Stimulated activated CD4-positive, alpha-beta T cell treated with anti-CD3 and anti-CD28 coated beads, TNF-alpha, amount 100 ng/mL, for 24 hours (primary cell): ENCODE data around the gene HOXB3.

ENCODE experiments used
- DNase-seq, 3 experiments: peaks; one replicate each; pipeline ENCODE4 v3.0.0-alpha.2; 2020; ENCODE audit warnings: low read depth in 3 of 3

Gene HOXB3

DNA sequence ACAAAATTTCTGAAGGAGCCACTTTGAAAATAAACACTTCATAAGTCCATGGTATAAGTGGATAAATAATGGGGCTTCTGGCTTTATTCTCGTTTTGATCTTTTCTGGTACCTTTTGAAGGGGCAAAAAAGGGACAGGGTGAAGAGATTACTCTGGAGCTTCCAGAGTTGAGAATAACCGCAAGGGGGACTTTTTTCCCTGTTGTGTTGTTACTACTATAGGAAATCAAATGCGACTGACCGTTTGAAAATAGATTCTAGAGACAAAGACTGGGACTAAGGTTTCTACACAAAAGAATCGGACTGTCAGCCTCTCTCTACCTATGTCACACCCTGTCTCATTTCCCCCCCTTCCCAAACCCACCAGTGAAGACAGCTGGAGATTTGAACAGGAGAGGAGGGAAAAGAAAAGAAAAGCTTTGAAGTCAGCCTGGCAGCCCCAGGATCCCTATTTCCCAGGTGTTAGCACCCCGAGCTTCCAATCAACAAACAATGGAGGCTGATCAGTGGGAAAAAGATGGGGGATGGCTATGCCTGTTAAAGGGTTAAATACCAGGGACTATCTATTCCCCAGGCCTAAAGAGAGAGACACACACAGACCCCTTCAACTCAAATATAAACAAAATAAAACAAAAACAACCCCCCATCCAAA lies 20.2 kb downstream of the HOXB3 start:
- DNase-seq = no peak

DNA sequence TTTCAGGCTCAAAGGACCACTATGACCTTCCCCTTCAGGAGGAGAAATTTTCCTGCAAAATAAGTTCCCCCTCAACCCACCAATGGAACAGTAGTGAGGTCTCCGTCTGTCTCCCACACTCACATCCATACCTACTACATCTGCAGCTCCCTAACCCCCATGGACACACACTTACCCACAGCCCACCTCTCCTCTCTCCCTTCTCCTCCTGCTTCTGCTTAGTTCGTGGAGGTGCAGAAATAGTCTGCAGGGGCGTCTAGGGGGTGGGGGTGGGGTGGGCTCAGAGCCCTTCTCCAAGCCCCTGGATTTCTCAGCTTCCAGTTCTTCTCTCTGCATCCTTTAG lies 20.8 kb downstream of the HOXB3 start:
- no peak for DNase-seq

DNA sequence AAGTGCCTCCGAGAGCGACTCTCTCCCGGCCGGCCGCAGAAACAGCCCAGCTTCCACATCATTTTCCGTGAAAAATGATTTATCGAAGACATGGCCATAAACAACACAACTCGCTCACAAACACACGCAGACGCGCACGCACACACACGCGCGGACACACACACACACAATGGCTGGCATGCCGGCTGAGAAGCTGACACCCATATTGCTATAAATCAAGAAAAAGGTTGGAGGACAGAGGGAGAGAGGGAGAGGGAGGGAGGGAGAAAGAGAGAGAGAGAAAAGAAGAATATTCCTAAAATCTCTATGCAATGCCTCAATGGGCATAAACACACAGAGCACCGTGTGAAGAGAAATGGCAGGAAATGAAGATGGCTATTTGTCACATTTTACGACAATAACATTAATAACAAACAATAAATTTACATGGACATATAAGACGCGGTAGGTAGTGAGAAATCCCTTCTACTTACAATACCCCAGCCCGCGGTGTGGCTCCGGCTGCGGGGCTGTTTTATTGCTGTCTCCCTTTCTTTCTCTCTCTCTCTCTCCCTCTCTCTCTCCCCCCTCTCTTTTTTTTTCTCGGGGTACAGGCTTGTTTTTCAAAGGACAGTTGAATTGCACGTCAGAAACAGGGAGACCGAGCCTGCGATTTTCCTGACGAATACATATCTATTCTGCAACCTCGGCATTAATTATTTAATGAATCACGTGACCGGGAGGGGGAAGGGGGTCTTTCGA lies 21.4 kb downstream of the HOXB3 start:
- no peak for DNase-seq

DNA sequence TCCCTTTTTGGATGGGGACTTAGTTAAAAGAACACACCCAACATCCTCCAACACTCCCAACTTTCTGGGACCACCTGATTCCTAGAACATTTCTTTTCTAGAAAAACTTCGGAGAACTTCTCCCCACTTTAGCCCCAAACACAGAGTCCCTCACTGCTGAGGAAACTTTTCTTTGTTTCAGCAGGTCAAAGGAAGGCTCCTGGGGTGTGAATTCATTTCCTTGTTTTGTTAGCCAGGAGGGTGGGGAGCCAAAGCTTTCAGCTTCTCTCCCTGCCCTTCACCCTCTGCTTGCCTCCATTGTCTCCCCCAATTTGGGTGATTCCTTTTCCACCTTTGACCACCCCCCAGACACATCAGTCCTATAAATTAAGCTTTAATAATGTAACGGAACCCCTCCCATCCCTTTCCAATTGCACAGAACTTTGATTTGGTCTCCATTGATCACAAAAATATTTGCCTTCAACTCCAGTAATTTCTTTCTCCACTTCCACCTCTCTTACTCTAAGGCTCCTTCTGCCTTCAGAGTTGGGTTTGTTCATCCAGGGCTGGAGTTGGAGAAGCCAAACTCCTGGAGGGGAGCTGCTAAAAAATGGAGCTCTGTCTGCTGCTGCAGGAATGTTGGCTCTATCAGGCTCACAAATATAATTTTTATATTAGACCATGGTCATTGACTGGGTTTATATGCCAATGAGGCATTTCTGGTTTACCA lies 22.2 kb downstream of the HOXB3 start:
- no peak for DNase-seq

DNA sequence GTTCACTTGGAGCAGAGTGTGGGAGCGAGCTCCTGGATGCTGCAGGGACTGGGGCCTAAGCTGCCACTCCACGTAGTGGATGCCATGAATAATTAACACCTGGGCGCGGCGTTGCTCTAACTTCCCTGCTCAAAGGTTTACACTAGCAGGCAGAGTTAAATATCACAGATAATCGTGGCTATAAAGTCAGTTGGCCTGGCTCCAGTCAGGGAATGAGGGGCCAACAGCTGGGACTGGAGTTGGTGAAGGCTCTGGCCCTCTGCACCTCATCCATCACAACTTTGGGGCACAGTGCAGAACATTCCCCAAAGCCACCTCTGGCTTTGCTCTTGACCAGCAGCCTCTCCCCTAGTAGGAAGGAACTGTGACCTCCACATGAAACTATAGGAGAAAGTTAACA lies 22.8 kb downstream of the HOXB3 start:
- no peak for DNase-seq

DNA sequence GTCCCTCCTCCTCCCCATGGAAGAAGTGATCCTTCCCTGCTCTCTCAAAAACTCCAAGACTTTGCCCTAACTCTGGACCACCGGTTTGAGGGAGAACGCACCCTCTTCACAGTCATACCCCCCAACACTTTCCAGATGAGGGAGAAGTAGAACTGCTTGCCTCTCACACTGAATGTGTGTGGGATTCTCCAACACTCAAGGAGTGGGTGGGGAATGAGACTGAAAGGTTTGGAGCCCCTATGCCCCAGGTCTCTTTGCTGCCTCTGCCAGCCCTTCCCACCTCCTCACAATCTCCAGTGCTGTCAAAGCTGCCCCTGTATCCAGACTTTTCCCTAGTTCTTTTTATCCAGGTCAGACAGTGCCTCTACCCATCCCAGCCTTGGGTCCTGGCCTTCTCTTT lies 23.3 kb downstream of the HOXB3 start:
- DNase-seq = no peak

DNA sequence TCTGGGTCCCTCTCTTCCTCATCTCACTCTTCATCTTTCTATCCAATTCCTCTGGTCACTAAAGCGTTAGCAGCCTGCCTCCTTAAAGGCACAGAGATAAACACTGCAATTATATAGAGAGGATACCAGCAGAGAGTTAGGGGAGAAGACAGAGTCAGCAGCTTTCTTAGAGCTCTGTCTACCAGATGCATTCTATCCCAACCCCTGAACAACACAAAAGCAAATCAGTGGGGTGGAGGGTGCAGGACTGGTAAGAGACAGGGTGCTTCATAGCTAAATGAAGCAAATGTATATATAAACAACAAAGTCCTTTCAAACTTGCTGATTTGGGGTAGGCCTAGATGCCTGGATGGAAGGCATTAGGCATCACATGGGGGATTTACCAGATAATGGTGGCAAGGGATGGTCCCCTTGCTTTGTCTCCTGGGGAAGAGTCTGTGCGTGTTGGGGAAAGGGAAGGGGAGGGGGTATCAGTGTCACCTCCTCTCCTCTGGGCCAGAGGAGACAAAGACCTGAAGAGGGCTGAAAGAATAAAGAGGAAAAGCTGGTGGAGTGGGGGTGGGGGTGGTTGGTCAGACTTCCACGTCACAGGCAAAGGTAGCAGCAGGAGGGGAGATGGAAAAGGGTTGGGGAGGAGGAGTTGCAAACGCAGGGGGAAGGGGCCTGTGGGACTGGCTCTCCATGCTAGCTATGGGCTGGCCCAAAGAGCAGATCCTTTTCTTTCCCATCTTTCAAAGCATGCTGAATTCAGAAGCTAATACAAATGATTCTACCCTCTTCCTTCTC lies 23.9 kb downstream of the HOXB3 start:
- DNase-seq = no peak

DNA sequence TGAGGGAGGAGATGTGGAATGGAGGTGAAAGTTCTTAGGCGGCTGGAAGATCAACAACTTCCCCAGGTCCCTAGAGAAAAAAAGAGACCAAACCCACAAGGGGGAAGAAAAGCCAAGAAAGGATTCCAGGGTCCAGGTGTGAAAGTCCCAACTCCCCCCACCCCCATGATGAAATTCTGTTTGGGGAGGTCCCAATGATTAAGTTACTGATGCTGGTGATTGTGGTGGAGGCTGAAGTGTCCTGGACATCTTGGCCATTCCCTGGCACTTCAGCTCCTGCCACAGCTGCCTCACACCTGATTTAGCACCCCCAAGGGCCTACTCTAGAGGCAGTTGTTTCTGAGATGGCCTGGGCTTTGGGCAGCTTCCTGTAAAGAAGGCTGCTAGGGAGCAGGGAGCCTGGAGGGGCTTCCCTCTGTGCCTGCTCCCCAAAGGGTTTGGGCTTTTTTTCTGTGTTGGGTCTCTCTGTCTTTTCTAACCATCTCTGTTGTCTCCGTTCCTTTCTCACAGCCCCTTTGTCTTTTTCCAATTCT lies 25.0 kb downstream of the HOXB3 start:
- DNase-seq = no peak

DNA sequence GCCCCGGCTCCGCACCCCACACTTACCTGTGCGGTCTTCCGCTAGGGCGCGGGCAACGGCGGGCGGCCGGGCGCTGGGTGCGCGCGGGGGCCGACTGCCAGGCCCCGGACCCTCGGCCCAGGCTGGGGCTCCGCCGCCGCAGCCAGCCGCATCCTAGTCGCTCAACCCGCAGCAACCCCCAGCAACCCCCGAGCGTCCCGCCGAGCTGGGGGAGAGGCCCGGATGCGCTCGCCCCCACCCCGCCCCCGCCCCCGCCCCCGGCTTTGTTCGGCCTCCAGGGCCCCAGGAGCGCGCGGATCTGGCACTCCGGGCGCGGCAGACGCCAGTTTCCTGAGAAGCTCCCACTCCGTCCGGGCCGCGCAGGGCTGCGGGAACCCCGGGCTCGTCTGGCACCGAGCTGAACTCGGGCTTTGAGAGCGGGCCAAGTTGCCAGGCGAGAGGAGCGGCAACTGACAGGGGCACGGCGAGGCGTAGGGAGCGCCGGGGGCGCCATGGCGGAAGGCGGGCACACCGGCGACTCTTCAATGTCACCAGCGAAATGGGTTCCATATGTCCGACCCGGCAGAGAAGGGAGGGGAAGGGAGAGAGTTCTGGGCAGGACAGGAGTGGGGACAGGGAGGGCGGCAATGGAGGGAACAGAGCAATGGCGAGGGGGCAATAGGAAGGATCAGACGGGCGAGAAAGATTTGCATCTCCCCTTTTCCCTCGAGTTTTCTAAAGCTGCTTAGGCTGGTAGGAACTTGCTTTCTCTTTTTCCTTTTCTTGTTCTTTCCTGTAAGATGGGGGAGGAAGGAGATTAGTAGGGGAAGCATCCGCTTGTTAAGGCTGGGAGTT lies 25.6 kb downstream of the HOXB3 start:
- no peak for DNase-seq

DNA sequence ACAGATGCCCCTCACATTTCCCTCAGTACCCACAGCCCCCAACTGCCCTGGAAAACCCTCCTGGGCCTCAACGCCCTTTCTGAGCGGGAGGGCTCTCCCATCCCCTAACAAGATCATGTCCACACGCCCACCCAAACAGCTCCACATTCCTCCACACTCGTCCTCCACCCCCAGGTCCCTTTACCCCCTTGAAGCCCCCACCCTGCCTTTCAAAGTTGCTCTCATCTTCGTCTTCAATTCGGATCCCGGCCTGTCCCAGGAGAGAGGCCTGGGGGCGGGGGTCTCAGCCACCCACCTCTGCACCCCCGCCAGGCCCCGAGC lies 26.2 kb downstream of the HOXB3 start:
- no peak for DNase-seq

DNA sequence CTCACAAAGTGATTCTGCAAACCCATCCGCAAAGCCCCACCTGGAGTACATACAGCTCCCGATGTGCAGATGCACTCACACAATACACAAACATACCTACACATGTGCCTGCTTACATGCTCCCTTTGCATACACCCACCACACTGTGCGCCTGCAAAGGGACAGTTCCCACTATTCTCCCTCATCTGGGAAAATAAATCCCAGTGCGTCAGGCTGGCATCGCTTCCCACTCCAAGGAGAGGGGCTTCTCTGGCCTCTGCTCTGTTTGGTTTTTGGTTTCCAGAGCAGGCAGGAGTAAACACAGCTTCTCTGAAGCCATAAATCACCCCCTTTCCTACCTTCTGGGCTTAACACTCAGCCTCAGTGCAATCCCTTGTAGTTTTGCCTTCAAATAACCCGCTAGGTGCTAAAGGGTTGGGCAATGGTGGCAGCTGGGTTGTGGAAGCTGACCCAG lies 26.6 kb downstream of the HOXB3 start:
- DNase-seq = no peak

DNA sequence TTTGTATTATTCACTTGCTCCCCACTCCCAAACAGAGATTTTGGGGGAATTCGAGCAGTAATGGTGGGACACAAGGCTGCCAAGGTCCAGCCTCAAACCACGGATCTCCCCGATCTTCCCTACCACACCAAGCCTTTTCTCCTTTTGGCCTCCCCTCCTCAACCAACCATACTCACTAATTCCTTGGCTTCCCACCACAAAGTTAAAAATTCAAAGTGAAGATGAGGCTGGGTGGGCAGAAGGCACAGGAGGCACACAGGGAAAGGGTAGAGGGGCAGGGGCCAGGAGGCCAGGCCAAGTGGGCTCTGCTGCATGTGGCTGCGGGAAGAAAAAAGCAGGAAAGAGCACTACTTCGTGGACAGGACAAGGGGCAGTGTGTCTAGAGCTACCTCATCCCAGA lies 27.1 kb downstream of the HOXB3 start:
- DNase-seq = no peak

DNA sequence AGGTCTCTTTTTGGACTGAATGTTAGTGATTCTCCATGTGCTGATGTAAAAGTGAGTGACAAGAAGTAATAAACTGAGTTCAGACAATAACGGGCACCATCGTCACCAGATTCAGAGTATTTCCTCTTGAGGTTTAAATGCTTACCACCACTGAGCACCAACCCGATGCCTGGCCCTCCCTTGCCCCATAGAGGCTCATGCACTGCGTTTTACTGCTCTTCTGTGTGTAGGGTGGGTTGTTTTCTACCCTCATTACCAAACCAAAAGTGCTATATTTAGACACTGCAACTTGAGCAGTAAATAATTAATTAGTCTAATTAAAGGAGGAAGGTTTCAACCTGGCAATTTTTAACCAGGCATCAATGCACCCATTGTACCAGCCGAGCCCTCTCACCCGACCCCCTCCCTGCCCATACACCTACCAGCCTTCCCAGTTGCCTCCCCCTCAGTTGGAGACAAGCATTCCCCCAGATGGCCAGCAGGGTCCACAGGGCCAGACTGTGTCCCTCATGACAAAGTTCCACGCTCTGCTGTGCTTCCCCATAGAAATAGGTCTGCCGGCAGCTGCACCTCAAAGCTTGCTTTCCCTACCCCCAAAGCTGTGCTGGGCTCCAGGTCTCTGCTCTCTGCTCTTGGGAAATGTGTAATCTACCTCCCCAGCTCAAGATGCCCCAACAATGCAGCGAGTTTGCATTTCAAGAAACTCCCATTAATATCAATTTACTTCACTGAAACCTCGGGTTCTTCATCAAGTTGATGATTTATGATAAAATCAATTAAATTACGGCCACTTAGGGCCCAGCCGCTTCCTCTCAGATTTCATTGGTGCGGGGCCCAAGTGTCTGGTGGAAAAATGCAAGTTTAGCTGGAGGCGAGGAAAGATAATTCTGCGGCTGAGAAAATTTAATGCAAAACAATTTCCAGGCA lies 27.9 kb downstream of the HOXB3 start:
- no peak for DNase-seq

DNA sequence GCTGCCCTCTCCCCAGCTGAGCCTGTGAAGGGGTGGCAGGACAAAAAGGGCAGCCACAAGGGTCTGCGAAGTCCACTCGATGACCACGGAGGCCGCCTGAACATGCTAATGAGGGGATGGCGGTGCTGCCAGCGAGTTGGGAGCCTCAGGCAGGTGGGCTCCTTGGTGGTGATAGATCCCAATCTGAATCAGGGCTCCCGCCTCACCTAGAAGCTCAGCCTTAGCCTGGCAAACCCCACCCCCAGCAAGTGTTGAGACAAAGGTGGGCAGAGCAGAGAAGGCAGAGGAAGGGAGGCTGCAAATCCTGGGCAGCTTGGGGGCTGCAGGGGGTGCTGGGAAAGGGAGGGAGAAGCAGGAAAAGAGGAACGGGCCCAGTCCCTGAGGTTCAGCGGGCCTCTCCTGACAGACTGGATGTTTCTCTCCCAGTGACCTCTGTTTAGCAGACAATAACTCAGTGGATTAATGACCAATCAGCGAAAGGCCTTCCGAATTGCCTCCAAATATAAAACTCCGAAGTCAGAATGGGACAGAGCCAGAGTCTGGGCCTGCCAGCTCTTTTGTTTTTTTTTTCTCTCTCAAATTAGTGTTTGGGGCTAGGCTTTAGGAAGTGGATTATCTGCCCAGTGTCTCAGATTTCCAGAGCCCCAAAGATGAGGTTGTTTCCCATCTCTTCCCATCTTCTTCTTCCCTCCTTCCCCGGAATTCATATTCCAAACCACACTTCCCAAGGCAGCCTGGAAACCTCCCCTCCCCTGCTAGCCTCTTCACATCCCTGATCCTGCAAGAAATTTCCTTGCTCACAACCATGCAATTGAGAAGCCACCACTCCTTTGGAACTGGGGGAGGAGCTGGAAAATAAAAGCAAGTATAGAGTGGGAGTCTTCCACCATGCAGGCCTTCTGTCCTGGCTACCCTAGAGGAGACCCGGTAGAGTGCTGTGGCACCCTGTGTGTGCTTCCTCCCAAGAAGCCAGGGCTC lies 29.9 kb downstream of the HOXB3 start:
- no peak for DNase-seq

DNA sequence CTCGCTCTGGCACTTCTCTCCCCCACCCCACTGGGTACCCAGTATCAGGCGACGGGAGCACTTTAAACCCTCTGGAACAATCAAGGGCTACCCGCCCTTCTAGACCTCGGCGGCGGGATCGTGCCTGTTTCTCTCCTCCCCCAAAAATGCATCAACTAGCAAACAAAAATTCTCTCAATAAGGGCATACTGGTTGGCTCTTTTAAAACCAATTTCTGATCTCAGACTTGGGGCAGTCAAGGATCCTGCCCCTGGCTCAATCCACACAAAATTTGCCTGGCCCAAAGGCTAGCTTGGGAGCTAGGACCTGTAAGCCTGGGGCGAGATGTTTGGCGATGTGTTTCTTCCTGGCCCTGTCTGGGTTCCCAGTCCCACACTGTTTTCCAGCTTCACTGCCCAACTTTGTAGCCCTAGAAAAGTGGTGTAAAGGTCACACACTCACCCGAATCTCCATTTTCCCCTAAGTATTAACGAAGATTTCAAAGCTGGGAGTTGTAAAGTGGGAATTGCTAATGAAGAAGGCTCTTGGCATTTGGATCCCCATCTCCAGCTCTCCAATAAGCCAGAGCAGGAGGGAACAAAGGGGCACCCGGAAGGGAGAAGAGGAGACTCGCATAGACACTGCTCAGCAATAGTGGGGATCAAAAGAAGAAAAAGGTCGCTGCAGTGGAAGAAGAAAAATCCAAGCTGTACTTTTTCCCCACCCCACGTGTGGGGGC lies 30.8 kb downstream of the HOXB3 start:
- DNase-seq = no peak

DNA sequence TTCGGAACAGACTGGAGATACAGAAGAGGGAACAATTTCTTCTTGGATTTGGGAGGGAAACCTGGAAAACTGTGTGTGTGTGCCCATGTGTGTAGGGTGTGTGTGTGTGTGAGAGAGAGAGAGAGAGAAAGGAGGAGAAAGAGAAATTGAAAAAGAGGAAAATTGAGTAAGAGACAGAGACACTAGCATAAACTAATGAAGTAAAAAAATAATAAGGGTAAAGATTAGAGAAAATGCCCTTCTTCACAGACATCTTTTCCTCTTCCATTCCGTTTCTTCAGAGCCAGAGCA lies 31.3 kb downstream of the HOXB3 start:
- no peak for DNase-seq

DNA sequence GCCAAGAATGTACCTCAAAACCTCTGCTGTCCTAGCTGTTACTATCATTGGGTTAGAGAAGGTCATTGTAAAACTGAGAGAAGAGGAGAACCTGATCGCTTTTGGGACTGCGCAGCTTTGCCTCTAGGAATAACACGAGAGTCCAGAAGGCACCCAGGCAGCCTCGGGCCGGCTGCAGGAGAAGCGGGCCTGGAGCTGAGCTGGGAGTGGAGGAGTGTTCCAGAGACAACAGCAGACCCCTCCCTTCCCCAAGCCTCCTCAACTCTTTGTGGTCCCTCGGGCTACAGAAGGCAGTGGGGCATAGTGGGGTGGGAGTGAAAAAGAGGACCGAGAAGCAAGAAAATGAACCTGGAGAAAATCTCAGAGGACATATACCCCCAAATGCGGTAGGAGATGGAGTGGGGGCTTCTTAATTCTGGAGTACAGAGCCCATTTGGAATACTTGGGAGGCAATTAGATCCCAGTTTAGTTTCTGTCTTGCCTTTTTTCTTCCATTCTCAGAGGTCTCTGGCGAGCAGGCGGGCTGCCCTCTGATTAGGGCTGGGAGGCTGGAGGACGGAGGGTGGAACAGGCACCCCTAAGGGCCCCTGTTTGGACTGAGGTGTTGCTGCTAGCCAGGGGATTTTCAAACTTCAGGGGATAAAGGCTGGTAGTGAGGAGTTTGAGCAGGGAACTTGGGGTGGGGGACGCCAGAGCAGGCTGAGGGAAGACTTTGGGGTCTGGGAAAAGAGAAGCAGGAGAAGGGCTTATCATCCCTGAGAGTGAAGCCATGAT lies 31.8 kb downstream of the HOXB3 start:
- DNase-seq = no peak
